ENCODE data around the gene FBLN5.
A peak's percentile ranks its signal among the peaks of the same experiment; 100 is the strongest.

The FBLN5 gene

GRCh38 chr14:91947475-91948184 is at the start of gene FBLN5:
TSS of gene FBLN5 (minus strand) at chr14:91947694. CDS start at chr14:91947229, 465 bp downstream.
- peak; percentile 86 for DNase-seq (ENCODE audit: low spot score)

- DNase-seq (ENCODE audit: low spot score): no peak
Measured at GRCh38 chr14:91996948-91997371, 49.5 kb upstream of the FBLN5 start.

- no peak for DNase-seq (ENCODE audit: low spot score)
Measured at GRCh38 chr14:91987192-91987591, 39.7 kb upstream of the FBLN5 start.

GRCh38 chr14:91985521-91986255 is 38.2 kb upstream of the FBLN5 start:
- DNase-seq (ENCODE audit: low spot score): no peak

GRCh38 chr14:91985008-91985407 is 37.5 kb upstream of the FBLN5 start:
- no peak for DNase-seq (ENCODE audit: low spot score)

GRCh38 chr14:91983588-91983987 is 36.1 kb upstream of the FBLN5 start:
- no peak for DNase-seq (ENCODE audit: low spot score)

- no peak for DNase-seq (ENCODE audit: low spot score)
Measured at GRCh38 chr14:91980157-91980556, 32.7 kb upstream of the FBLN5 start.

- no peak for DNase-seq (ENCODE audit: low spot score)
Measured at GRCh38 chr14:91977884-91978283, 30.4 kb upstream of the FBLN5 start.

- no peak for DNase-seq (ENCODE audit: low spot score)
Measured at GRCh38 chr14:91975763-91976162, 28.3 kb upstream of the FBLN5 start.

- no peak for DNase-seq (ENCODE audit: low spot score)
Measured at GRCh38 chr14:91971188-91971778, 23.8 kb upstream of the FBLN5 start.

GRCh38 chr14:91968280-91968679 is 20.8 kb upstream of the FBLN5 start:
- DNase-seq (ENCODE audit: low spot score): no peak

GRCh38 chr14:91964724-91965123 is 17.2 kb upstream of the FBLN5 start:
- no peak for DNase-seq (ENCODE audit: low spot score)

- no peak for DNase-seq (ENCODE audit: low spot score)
Measured at GRCh38 chr14:91964011-91964410, 16.5 kb upstream of the FBLN5 start.

- DNase-seq (ENCODE audit: low spot score): no peak
Measured at GRCh38 chr14:91963465-91963864, 16.0 kb upstream of the FBLN5 start.

GRCh38 chr14:91961297-91962220 is 14.1 kb upstream of the FBLN5 start:
- no peak for DNase-seq (ENCODE audit: low spot score)

- DNase-seq (ENCODE audit: low spot score): no peak
Measured at GRCh38 chr14:91957876-91958313, 10.4 kb upstream of the FBLN5 start.

- no peak for DNase-seq (ENCODE audit: low spot score)
Measured at GRCh38 chr14:91956616-91957015, 9.1 kb upstream of the FBLN5 start.

- no peak for DNase-seq (ENCODE audit: low spot score)
Measured at GRCh38 chr14:91955168-91955567, 7.7 kb upstream of the FBLN5 start.

GRCh38 chr14:91953170-91953985 is 5.9 kb upstream of the FBLN5 start:
- no peak for DNase-seq (ENCODE audit: low spot score)

- DNase-seq (ENCODE audit: low spot score): peak; percentile 73
Measured at GRCh38 chr14:91946622-91947474, 646 bp downstream of the FBLN5 start.
